ENCODE results near the gene B3GALT5.

Gene B3GALT5

GRCh38 chr21:39604951-39605350 is 7.8 kb upstream of the B3GALT5 start:
- DNase-seq (ENCODE audit: low read depth), result no peak

GRCh38 chr21:39610703-39611102 is 2.0 kb upstream of the B3GALT5 start:
- DNase-seq (ENCODE audit: low read depth), result no peak

GRCh38 chr21:39611551-39612190 is 1.1 kb upstream of the B3GALT5 start:
- no peak for DNase-seq (ENCODE audit: low read depth)

GRCh38 chr21:39613041-39613934 is 548 bp downstream of the B3GALT5 start:
- no peak for DNase-seq (ENCODE audit: low read depth)

GRCh38 chr21:39616211-39616772 is 3.6 kb downstream of the B3GALT5 start:
- DNase-seq (ENCODE audit: low read depth), result no peak

- no peak for DNase-seq (ENCODE audit: low read depth)
These were observed 8.1 kb downstream of the B3GALT5 start for GRCh38 chr21:39620856-39621255.

GRCh38 chr21:39625211-39625895 is 12.6 kb downstream of the B3GALT5 start:
- no peak for DNase-seq (ENCODE audit: low read depth)

GRCh38 chr21:39628385-39628784 is 15.6 kb downstream of the B3GALT5 start:
- no peak for DNase-seq (ENCODE audit: low read depth)

- DNase-seq (ENCODE audit: low read depth), result no peak
These were observed 17.5 kb downstream of the B3GALT5 start for GRCh38 chr21:39630191-39630591.

- no peak for DNase-seq (ENCODE audit: low read depth)
These were observed 18.1 kb downstream of the B3GALT5 start for GRCh38 chr21:39630827-39631226.

- no peak for DNase-seq (ENCODE audit: low read depth)
These were observed 19.3 kb downstream of the B3GALT5 start for GRCh38 chr21:39631842-39632562.

- DNase-seq (ENCODE audit: low read depth), result no peak
These were observed 20.2 kb downstream of the B3GALT5 start for GRCh38 chr21:39632796-39633442.

- DNase-seq (ENCODE audit: low read depth), result no peak
These were observed 21.0 kb downstream of the B3GALT5 start for GRCh38 chr21:39633770-39634181.

- DNase-seq (ENCODE audit: low read depth), result no peak
These were observed 21.8 kb downstream of the B3GALT5 start for GRCh38 chr21:39634507-39634906.

GRCh38 chr21:39637197-39637970 is 24.6 kb downstream of the B3GALT5 start:
- no peak for DNase-seq (ENCODE audit: low read depth)

- no peak for DNase-seq (ENCODE audit: low read depth)
These were observed 25.2 kb downstream of the B3GALT5 start for GRCh38 chr21:39637971-39638240.

GRCh38 chr21:39638281-39638680 is 25.5 kb downstream of the B3GALT5 start:
- no peak for DNase-seq (ENCODE audit: low read depth)

- no peak for DNase-seq (ENCODE audit: low read depth)
These were observed 28.0 kb downstream of the B3GALT5 start for GRCh38 chr21:39640754-39641153.

GRCh38 chr21:39641827-39642450 is 29.2 kb downstream of the B3GALT5 start:
- no peak for DNase-seq (ENCODE audit: low read depth)

GRCh38 chr21:39644062-39644560 is 31.4 kb downstream of the B3GALT5 start:
- DNase-seq (ENCODE audit: low read depth), result no peak
